WTC11 (cell line): ENCODE measurements around the gene PRDM12.

Experiments used
- ATF2 ChIP-seq: sonication (generic); formaldehyde crosslinking; IDR thresholded peaks from 2 replicates; pipeline ENCODE4 v1.8.1; 2022; ENCODE audit warnings: low read depth, missing genetic modification reagents, borderline replicate concordance
- CREB1 ChIP-seq: sonication (generic); formaldehyde crosslinking; IDR thresholded peaks from 2 replicates; pipeline ENCODE4 v1.8.0; 2023; ENCODE audit warnings: mild to moderate bottlenecking, missing genetic modification reagents
- CTCF ChIP-seq: fragments of 200-600 bp; IDR thresholded peaks from 2 replicates; pipeline ENCODE4 v1.8.0; 2022; ENCODE audit warnings: antibody characterized with exemption
- ESRRA ChIP-seq: sonication (generic); formaldehyde crosslinking; IDR thresholded peaks from 2 replicates; pipeline ENCODE4 v1.8.1; 2022; ENCODE audit warnings: mild to moderate bottlenecking, missing genetic modification reagents, borderline replicate concordance
- IRF1 ChIP-seq: sonication (generic); formaldehyde crosslinking; IDR thresholded peaks from 2 replicates; pipeline ENCODE4 v1.8.0; 2023; ENCODE audit warnings: missing genetic modification reagents
- JUN ChIP-seq: sonication (generic); formaldehyde crosslinking; IDR thresholded peaks from 2 replicates; pipeline ENCODE4 v1.8.0; 2023; ENCODE audit warnings: mild to moderate bottlenecking, missing genetic modification reagents
- MAX ChIP-seq: sonication (generic); formaldehyde crosslinking; IDR thresholded peaks from 2 replicates; pipeline ENCODE4 v1.8.0; 2022; ENCODE audit warnings: mild to moderate bottlenecking, missing genetic modification reagents
- SMAD4 ChIP-seq: sonication (generic); formaldehyde crosslinking; IDR thresholded peaks from 2 replicates; pipeline ENCODE4 v1.8.0; 2022; ENCODE audit warnings: mild to moderate bottlenecking, missing genetic modification reagents
- TCF7 ChIP-seq: sonication (generic); formaldehyde crosslinking; IDR thresholded peaks from 2 replicates; pipeline ENCODE4 v1.8.0; 2022; ENCODE audit warnings: mild to moderate bottlenecking, low read depth, missing genetic modification reagents, moderate library complexity
- TP53 ChIP-seq: sonication (generic); formaldehyde crosslinking; IDR thresholded peaks from 2 replicates; pipeline ENCODE4 v1.8.1; 2023; ENCODE audit warnings: mild to moderate bottlenecking, missing genetic modification reagents
- ZBTB21 ChIP-seq: sonication (generic); formaldehyde crosslinking; IDR thresholded peaks from 2 replicates; pipeline ENCODE4 v1.8.1; 2023; ENCODE audit warnings: mild to moderate bottlenecking, missing genetic modification reagents, borderline replicate concordance
- ZNF138 ChIP-seq: sonication (generic); formaldehyde crosslinking; conservative IDR thresholded peaks from 2 replicates; pipeline ENCODE4 v1.8.1; 2022; ENCODE audit warnings: mild to moderate bottlenecking, moderate library complexity, missing genetic modification reagents

- TF ChIP-seq CTCF = no peak
- no peak for TF ChIP-seq TP53 (CRISPR knock-in tag)
- no peak for TF ChIP-seq MAX
- TF ChIP-seq CREB1 = no peak
- TF ChIP-seq IRF1 (CRISPR knock-in tag) = no peak
- no peak for TF ChIP-seq ESRRA (CRISPR knock-in tag)
- no peak for TF ChIP-seq JUN
- TF ChIP-seq ZBTB21 (CRISPR knock-in tag) = no peak
- no peak for TF ChIP-seq ATF2 (CRISPR knock-in tag)
- TF ChIP-seq TCF7 (CRISPR knock-in tag) = no peak
- TF ChIP-seq SMAD4 (CRISPR knock-in tag) = no peak
- no peak for TF ChIP-seq ZNF138 (CRISPR knock-in tag)
Measured at GRCh38 chr9:130634191-130634768, 30.1 kb upstream of the PRDM12 start.
